GM13977 (cell line): ENCODE results near the gene CFAP69.

ENCODE experiments used
- DNase-seq: peaks from one replicate; pipeline ENCODE4 v3.0.0; 2012; ENCODE audit warnings: low spot score
- CTCF ChIP-seq: IDR thresholded peaks from 2 replicates; pipeline ENCODE4 v1.5.1; 2012; ENCODE audit warnings: mild to moderate bottlenecking, control low read depth; ENCODE audit not compliant: insufficient read depth; ENCODE audit errors: extremely low read depth, missing control alignments
- in situ Hi-C: fragments of 300-500 bp; cut with MboI; formaldehyde crosslinking; loops from one replicate; pipeline ENCODE4 v1.12.0; 2022; ENCODE audit warnings: low sequenced_read_pairs, low pct_unique_long_range_greater_than_20kb, mixed read lengths, inconsistent platforms; ENCODE audit not compliant: unreplicated experiment

Gene CFAP69

GRCh38 chr7:90211391-90212148 lies 33.4 kb upstream of the CFAP69 start, which contains the start of gene STEAP2:
STEAP2 (plus strand) TSS chr7:90211740; CDS start chr7:90225083, 13,343 bp downstream.
- peak; percentile 52 for TF ChIP-seq CTCF
- peak; percentile 65 for DNase-seq
- in situ Hi-C loops = no loop called here

- in situ Hi-C loops = no loop called here
These were observed 32.9 kb upstream of the CFAP69 start for GRCh38 chr7:90212149-90212495.

GRCh38 chr7:90213521-90213920 lies 31.5 kb upstream of the CFAP69 start:
- DNase-seq = no peak
- TF ChIP-seq CTCF = no peak
- in situ Hi-C loops = no loop called here

More at GRCh38 chr7:90212149-90212495, 32.9 kb upstream of the CFAP69 start:
- DNase-seq = peak; percentile 16
- no peak for TF ChIP-seq CTCF

- TF ChIP-seq CTCF = no peak
- no peak for DNase-seq
- in situ Hi-C loops = no loop called here
These were observed 28.8 kb upstream of the CFAP69 start for GRCh38 chr7:90216080-90216674.

GRCh38 chr7:90216771-90217170 lies 28.2 kb upstream of the CFAP69 start:
- in situ Hi-C loops = no loop called here
- TF ChIP-seq CTCF = no peak
- no peak for DNase-seq

GRCh38 chr7:90222390-90222789 lies 22.6 kb upstream of the CFAP69 start:
- TF ChIP-seq CTCF = no peak
- no peak for DNase-seq
- in situ Hi-C loops = no loop called here
